Fibroblast of skin of back (primary cell): ENCODE data around the gene SFI1.
A peak's percentile ranks its signal among the peaks of the same experiment; 100 is the strongest.

Experiments used
- DNase-seq: peaks from one replicate; pipeline ENCODE4 v3.0.0-alpha.2; 2013

The SFI1 gene

GRCh38 chr22:31639436-31640039 lies 143.2 kb downstream of the SFI1 start:
- no peak for DNase-seq

GRCh38 chr22:31646186-31647019 lies 150.1 kb downstream of the SFI1 start:
- peak; percentile 79 for DNase-seq

GRCh38 chr22:31647066-31647465 lies 150.7 kb downstream of the SFI1 start:
- DNase-seq: no peak

GRCh38 chr22:31647523-31648320 lies 151.4 kb downstream of the SFI1 start:
- peak; percentile 78 for DNase-seq

- DNase-seq: peak; percentile 72
Measured at GRCh38 chr22:31650391-31650790, 154.1 kb downstream of the SFI1 start.

GRCh38 chr22:31651664-31652063 lies 155.3 kb downstream of the SFI1 start:
- DNase-seq: no peak

- DNase-seq: no peak
Measured at GRCh38 chr22:31652088-31652487, 155.8 kb downstream of the SFI1 start.

- no peak for DNase-seq
Measured at GRCh38 chr22:31652911-31653684, 156.8 kb downstream of the SFI1 start.

- DNase-seq: no peak
Measured at GRCh38 chr22:31653944-31654343, 157.6 kb downstream of the SFI1 start.

- no peak for DNase-seq
Measured at GRCh38 chr22:31654408-31654807, 158.1 kb downstream of the SFI1 start.

- no peak for DNase-seq
Measured at GRCh38 chr22:31659246-31659645, 162.9 kb downstream of the SFI1 start.

- DNase-seq: peak; percentile 77
Measured at GRCh38 chr22:31660860-31661341, 164.6 kb downstream of the SFI1 start.

GRCh38 chr22:31661851-31662667 lies 165.7 kb downstream of the SFI1 start, which contains the start of gene PISD:
TSS of gene PISD (minus strand) at chr22:31662215. CDS start at chr22:31662208, 7 bp downstream.
- DNase-seq: peak; percentile 94

GRCh38 chr22:31662668-31663037 lies 166.3 kb downstream of the SFI1 start:
- DNase-seq: no peak
